ENCODE data around the gene ESPNL. TPM values are rescaled to one million over a fixed set of nuclear protein-coding genes. Genes with fewer than 3 reads are reported as not detected.

Gene ESPNL
- total and polyA plus RNA-seq, 9 of the 15 experiments (the other 6 are each of a cell fraction or from before 2014, with no cell fraction given), result 0.03 to 0.09 (median 0.05) TPM; not detected in 3

DNA sequence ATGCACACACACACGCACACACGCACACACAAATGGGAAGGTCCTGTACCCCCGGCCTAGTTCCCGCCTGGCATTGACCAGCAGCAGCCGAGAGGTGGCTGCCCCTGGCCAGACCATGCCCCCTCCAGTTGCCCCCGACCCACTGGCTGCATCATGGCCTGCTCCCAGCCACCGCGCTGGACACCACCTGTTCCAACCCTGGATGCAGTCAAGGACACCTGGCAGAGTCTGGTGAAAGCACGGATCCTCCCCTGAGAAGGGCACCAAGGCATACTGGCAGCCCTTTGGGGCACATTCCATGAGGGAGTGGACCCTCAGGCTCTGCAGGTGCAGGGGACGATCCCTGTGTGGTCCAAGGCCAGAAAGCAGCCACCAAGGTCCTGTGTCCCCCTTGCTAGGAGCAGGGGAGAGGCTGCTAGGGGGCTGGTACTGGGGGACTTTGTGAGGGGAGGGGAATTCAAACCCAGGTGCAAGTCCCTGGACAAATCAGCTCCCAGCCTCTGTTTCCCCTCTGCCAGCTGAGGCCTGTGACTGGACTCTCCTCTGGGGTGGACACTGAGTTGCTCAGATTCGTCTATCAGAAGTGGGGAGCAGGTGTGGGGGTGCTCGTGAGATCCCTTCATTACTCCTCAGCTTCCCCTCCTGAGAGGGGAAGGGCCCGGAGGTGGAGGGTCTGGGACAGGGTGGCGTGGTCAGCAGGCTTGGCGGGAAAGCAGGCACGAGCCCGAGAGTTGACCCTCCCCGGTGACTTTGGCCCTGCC, 3.5 kb downstream of the ESPNL start:
- H3K79me2 ChIP-seq (ENCODE audit: control insufficient read depth, insufficient read depth, low read length), result no peaks in the 10 kb centered on the region
- in situ Hi-C loops (cut with MboI), result loop anchor here (10.0 kb wide), 1 partner anchor 249 kb away; the partner anchor contains the start of gene RAMP1
- no peaks in the 10 kb centered on the region for H3K9me1 ChIP-seq (ENCODE audit: control insufficient read depth, insufficient read depth, low read length)
- no peak overlapping the region for H3K4me2 ChIP-seq (ENCODE audit: insufficient read depth, low read length)
- ChIA-PET POLR2A (no interaction called here), CTCF (ENCODE audit: low intra/inter-chr PET ratio) (no interaction called here)
- DNase-seq (ENCODE audit: extremely low read depth in 1 of 4, low spot score in 3 of 4) (no peak), ATAC-seq (no peak), FAIRE-seq (no peak)
- no peaks in the 10 kb centered on the region for H3K27me3 ChIP-seq (ENCODE audit: control insufficient read depth in 2 of 2, insufficient read depth in 2 of 2, low read length in 2 of 2)
- H3K9ac ChIP-seq (ENCODE audit: insufficient read depth in 1 of 2, low read depth in 2 of 2, low read length in 2 of 2), result no peak overlapping the region; a peak in 1 of 4 replicates
- WGBS (ENCODE audit: insufficient coverage, low coverage, missing lambda C conversion rate), result 32% methylated on average over 3 of the region's 18 CpGs
- H3K4me1 ChIP-seq (replicated peaks in 1 of 2; ENCODE audit: control insufficient read depth in 2 of 2, insufficient read depth in 2 of 2, low read length in 2 of 2), result peaks cover 7 to 64% of the 10 kb centered on the region in 2 experiments; a peak in 3 of 5 replicates
- no peaks in the 10 kb centered on the region for H3K9me3 ChIP-seq (replicated peaks; ENCODE audit: control insufficient read depth, insufficient read depth, low read depth, low read length)
- H3K27ac ChIP-seq (ENCODE audit: extremely low read depth, low read depth, low read length), result no peak overlapping the region
- intact Hi-C loops (cut with micrococcal nuclease), result no loop called here
- no peaks in the 10 kb centered on the region for H3K36me3 ChIP-seq (ENCODE audit: control insufficient read depth, insufficient read depth, low read length)
- H2AFZ ChIP-seq (ENCODE audit: low read depth, low read length), result no peak overlapping the region
- BruUV-seq (replicated peaks), result no TSS peak
- H4K20me1 ChIP-seq (replicated peaks; ENCODE audit: control insufficient read depth, insufficient read depth, low read length), result no peaks in the 10 kb centered on the region
- no peak overlapping the region for H3K4me3 ChIP-seq
- TF ChIP-seq, protein P1, sequence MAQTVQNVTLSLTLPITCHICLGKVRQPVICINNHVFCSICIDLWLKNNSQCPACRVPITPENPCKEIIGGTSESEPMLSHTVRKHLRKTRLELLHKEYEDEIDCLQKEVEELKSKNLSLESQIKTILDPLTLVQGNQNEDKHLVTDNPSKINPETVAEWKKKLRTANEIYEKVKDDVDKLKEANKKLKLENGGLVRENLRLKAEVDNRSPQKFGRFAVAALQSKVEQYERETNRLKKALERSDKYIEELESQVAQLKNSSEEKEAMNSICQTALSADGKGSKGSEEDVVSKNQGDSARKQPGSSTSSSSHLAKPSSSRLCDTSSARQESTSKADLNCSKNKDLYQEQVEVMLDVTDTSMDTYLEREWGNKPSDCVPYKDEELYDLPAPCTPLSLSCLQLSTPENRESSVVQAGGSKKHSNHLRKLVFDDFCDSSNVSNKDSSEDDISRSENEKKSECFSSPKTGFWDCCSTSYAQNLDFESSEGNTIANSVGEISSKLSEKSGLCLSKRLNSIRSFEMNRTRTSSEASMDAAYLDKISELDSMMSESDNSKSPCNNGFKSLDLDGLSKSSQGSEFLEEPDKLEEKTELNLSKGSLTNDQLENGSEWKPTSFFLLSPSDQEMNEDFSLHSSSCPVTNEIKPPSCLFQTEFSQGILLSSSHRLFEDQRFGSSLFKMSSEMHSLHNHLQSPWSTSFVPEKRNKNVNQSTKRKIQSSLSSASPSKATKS (CRISPR knock-in tag; IDR thresholded peaks at IDR 0.05), result no peak
- TF ChIP-seq HDAC3 (IDR thresholded peaks at IDR 0.05; ENCODE audit: borderline replicate concordance, partially characterized antibody), result no peak
- no peak for TF ChIP-seq NRF1 (conservative IDR thresholded peaks at IDR 0.05 in 1 of 2, IDR thresholded peaks at IDR 0.05 in 1 of 2)
- TF ChIP-seq, protein P2, sequence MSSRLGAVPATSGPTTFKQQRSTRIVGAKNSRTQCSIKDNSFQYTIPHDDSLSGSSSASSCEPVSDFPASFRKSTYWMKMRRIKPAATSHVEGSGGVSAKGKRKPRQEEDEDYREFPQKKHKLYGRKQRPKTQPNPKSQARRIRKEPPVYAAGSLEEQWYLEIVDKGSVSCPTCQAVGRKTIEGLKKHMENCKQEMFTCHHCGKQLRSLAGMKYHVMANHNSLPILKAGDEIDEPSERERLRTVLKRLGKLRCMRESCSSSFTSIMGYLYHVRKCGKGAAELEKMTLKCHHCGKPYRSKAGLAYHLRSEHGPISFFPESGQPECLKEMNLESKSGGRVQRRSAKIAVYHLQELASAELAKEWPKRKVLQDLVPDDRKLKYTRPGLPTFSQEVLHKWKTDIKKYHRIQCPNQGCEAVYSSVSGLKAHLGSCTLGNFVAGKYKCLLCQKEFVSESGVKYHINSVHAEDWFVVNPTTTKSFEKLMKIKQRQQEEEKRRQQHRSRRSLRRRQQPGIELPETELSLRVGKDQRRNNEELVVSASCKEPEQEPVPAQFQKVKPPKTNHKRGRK (tag; IDR thresholded peaks at IDR 0.05), result no peak
- TF ChIP-seq TRIM24 (IDR thresholded peaks at IDR 0.05), result no peak
- TF ChIP-seq, protein P3, sequence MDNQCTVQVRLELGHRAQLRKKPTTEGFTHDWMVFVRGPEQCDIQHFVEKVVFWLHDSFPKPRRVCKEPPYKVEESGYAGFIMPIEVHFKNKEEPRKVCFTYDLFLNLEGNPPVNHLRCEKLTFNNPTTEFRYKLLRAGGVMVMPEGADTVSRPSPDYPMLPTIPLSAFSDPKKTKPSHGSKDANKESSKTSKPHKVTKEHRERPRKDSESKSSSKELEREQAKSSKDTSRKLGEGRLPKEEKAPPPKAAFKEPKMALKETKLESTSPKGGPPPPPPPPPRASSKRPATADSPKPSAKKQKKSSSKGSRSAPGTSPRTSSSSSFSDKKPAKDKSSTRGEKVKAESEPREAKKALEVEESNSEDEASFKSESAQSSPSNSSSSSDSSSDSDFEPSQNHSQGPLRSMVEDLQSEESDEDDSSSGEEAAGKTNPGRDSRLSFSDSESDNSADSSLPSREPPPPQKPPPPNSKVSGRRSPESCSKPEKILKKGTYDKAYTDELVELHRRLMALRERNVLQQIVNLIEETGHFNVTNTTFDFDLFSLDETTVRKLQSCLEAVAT (IDR thresholded peaks at IDR 0.05), result no peak
- no peak for TF ChIP-seq JUN (IDR thresholded peaks at IDR 0.05; ENCODE audit: borderline replicate concordance, low read depth, low read length)
- no peak for TF ChIP-seq JUN (CRISPR knock-in tag; IDR thresholded peaks at IDR 0.05; ENCODE audit: borderline replicate concordance)
- TF ChIP-seq, protein P4, sequence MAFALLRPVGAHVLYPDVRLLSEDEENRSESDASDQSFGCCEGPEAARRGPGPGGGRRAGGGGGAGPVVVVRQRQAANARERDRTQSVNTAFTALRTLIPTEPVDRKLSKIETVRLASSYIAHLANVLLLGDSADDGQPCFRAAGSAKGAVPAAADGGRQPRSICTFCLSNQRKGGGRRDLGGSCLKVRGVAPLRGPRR (CRISPR knock-in tag; IDR thresholded peaks at IDR 0.05), result no peak
- TF ChIP-seq MEF2D (tag; conservative IDR thresholded peaks at IDR 0.05; ENCODE audit: low read depth), result no peak
- TF ChIP-seq XRCC4 (IDR thresholded peaks at IDR 0.05; ENCODE audit: extremely low read depth, insufficient read depth, insufficient read length), result no peak
- TF ChIP-seq MECOM (CRISPR knock-in tag; IDR thresholded peaks at IDR 0.05), result no peak
- TF ChIP-seq HNRNPK (IDR thresholded peaks at IDR 0.05; ENCODE audit: low read depth, low read length, poor library complexity, severe bottlenecking), result no peak
- no peak for TF ChIP-seq SETDB1 (IDR thresholded peaks at IDR 0.05; ENCODE audit: low read length)
- TF ChIP-seq, protein P5, sequence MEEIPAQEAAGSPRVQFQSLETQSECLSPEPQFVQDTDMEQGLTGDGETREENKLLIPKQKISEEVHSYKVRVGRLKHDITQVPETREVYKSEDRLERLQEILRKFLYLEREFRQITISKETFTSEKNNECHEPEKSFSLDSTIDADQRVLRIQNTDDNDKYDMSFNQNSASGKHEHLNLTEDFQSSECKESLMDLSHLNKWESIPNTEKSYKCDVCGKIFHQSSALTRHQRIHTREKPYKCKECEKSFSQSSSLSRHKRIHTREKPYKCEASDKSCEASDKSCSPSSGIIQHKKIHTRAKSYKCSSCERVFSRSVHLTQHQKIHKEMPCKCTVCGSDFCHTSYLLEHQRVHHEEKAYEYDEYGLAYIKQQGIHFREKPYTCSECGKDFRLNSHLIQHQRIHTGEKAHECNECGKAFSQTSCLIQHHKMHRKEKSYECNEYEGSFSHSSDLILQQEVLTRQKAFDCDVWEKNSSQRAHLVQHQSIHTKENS (CRISPR knock-in tag; IDR thresholded peaks at IDR 0.05), result no peak
